GM18861 (cell line): ENCODE results near the gene IQGAP3.
A peak's percentile ranks its signal among the peaks of the same experiment; 100 is the strongest.

Experiments used
- ATAC-seq: cut with Tn5 transposase; IDR thresholded peaks from one replicate; pipeline ENCODE4 v1.9.1; 2021; ENCODE audit not compliant: unreplicated experiment

Gene IQGAP3

GRCh38 chr1:156499194-156499841 is 73.0 kb downstream of the IQGAP3 start:
- ATAC-seq = no peak

GRCh38 chr1:156498432-156499193 is 73.8 kb downstream of the IQGAP3 start:
- no peak for ATAC-seq

GRCh38 chr1:156497743-156498431 is 74.5 kb downstream of the IQGAP3 start:
- no peak for ATAC-seq

GRCh38 chr1:156497078-156497742 is 75.2 kb downstream of the IQGAP3 start:
- ATAC-seq = no peak

GRCh38 chr1:156496211-156496761 is 76.1 kb downstream of the IQGAP3 start:
- no peak for ATAC-seq

GRCh38 chr1:156495401-156496140 is 76.8 kb downstream of the IQGAP3 start:
- ATAC-seq = no peak

- ATAC-seq = no peak
Observed at GRCh38 chr1:156494309-156494895, 78.0 kb downstream of the IQGAP3 start.

- no peak for ATAC-seq
Observed at GRCh38 chr1:156493742-156494141, 78.6 kb downstream of the IQGAP3 start.

- no peak for ATAC-seq
Observed at GRCh38 chr1:156493154-156493631, 79.2 kb downstream of the IQGAP3 start.

- no peak for ATAC-seq
Observed at GRCh38 chr1:156492591-156493080, 79.7 kb downstream of the IQGAP3 start.

GRCh38 chr1:156492013-156492590 is 80.3 kb downstream of the IQGAP3 start:
- no peak for ATAC-seq

GRCh38 chr1:156491151-156491949 is 81.0 kb downstream of the IQGAP3 start:
- ATAC-seq = no peak

- ATAC-seq = no peak
Observed at GRCh38 chr1:156490401-156491032, 81.8 kb downstream of the IQGAP3 start.

GRCh38 chr1:156489935-156490293 is 82.5 kb downstream of the IQGAP3 start:
- ATAC-seq = no peak

GRCh38 chr1:156489166-156489934 is 83.0 kb downstream of the IQGAP3 start:
- no peak for ATAC-seq

- peak; percentile 45 for ATAC-seq
Observed at GRCh38 chr1:156488566-156489165, 83.7 kb downstream of the IQGAP3 start.

- ATAC-seq = peak; percentile 29
Observed at GRCh38 chr1:156487862-156488261, 84.5 kb downstream of the IQGAP3 start.
